ENCODE results near the gene POLD1.

Gene POLD1

DNA sequence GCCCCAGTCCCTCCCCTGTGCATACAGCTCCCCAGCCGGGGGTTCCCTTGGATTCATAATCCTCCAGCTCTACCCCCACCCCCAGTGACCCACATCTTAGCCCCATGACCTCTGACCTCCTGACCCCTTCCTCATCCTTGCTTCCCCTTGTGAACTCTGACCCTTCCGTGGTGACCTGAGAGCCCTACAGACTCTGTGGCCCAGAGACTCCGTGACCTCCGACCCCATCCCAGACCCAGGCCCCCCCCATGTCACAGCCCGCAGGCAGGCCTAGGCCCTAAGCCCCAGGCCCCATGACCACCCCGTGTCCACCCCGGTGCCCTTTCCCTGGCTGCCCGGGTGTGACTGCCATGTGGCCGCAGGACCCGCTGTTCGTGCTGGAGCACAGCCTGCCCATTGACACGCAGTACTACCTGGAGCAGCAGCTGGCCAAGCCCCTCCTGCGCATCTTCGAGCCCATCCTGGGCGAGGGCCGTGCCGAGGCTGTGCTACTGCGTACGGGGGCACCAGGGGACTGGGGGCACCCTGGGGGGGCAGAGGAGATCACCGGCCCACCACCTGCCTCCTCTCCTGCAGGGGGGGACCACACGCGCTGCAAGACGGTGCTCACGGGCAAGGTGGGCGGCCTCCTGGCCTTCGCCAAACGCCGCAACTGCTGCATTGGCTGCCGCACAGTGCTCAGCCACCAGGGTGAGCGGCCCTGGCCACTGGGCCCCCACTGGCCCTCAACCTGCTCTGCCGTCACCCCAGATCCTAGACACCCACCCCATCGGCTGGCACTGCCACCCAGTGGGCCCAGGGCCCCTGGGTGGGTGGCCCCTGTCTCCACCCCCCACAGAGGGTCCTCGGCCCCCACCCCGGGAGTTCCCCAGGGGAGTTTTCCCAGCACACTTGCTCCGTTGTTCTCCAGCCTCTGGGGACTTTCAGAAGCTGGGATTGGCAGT is 32.2 kb downstream of the POLD1 start:
- Histone ChIP-seq H3K27ac (no peak overlapping the region), H3K27me3 (replicated peaks) (peaks cover 12% of the 10 kb centered on the region), H3K36me3 (replicated peaks) (no peaks in the 10 kb centered on the region), H3K4me3 (ENCODE audit: low read depth, low read length) (no peak overlapping the region)
- in situ Hi-C loops (cut with HindIII; ENCODE audit: low pct_ligation_motif_present, low sequenced_read_pairs), result no loop called here
- DNase-seq, result no peak
- TF ChIP-seq, protein P1, sequence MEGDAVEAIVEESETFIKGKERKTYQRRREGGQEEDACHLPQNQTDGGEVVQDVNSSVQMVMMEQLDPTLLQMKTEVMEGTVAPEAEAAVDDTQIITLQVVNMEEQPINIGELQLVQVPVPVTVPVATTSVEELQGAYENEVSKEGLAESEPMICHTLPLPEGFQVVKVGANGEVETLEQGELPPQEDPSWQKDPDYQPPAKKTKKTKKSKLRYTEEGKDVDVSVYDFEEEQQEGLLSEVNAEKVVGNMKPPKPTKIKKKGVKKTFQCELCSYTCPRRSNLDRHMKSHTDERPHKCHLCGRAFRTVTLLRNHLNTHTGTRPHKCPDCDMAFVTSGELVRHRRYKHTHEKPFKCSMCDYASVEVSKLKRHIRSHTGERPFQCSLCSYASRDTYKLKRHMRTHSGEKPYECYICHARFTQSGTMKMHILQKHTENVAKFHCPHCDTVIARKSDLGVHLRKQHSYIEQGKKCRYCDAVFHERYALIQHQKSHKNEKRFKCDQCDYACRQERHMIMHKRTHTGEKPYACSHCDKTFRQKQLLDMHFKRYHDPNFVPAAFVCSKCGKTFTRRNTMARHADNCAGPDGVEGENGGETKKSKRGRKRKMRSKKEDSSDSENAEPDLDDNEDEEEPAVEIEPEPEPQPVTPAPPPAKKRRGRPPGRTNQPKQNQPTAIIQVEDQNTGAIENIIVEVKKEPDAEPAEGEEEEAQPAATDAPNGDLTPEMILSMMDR (IDR thresholded peaks at IDR 0.05; ENCODE audit: low read depth, low read length, missing control alignments), result no peak

DNA sequence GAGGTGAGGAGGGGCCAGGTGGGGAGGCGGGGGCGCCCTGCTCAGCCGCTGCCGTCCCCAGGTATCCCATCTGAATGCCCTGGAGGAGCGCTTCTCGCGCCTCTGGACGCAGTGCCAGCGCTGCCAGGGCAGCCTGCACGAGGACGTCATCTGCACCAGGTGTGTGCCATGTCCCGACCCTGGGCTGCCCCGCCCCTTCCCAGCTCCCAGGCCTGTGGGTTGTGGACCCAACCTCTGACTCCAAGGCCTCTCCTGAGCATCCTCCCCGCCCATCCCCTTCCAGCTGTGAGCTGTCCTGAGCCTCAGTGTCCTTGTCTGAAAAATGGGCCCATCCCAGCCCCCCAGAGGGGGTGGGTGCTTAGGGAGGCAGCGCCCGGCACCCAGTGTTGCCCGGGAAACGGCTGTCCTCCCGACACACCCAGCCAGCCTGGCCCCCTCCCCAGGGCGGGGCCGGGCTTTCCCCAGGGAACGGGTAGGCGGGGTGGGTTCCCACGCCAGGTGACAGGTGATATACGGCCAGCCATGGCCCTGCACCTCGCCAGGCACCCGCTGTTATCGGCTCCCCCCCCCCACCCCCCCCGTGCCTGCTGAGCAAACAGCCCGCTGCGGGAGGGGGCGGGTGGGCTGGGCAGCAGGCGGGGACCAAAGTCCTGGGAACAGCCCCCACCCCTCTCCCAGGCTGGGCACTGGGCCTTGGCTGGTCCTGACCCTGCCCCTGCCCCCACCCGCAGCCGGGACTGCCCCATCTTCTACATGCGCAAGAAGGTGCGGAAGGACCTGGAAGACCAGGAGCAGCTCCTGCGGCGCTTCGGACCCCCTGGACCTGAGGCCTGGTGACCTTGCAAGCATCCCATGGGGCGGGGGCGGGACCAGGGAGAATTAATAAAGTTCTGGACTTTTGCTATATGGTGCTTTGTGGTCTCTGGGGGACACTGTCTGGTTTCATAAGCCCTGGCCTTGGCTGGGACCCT is 33.2 kb downstream of the POLD1 start:
- Histone ChIP-seq H3K27ac (no peak overlapping the region), H3K36me3 (replicated peaks) (no peaks in the 10 kb centered on the region), H3K27me3 (replicated peaks) (peaks cover 12% of the 10 kb centered on the region), H3K4me3 (ENCODE audit: low read depth, low read length) (no peak overlapping the region)
- TF ChIP-seq, protein P1 (IDR thresholded peaks at IDR 0.05; ENCODE audit: low read depth, low read length, missing control alignments), result no peak
- in situ Hi-C loops (cut with HindIII; ENCODE audit: low pct_ligation_motif_present, low sequenced_read_pairs), result no loop called here
- no peak for DNase-seq

DNA sequence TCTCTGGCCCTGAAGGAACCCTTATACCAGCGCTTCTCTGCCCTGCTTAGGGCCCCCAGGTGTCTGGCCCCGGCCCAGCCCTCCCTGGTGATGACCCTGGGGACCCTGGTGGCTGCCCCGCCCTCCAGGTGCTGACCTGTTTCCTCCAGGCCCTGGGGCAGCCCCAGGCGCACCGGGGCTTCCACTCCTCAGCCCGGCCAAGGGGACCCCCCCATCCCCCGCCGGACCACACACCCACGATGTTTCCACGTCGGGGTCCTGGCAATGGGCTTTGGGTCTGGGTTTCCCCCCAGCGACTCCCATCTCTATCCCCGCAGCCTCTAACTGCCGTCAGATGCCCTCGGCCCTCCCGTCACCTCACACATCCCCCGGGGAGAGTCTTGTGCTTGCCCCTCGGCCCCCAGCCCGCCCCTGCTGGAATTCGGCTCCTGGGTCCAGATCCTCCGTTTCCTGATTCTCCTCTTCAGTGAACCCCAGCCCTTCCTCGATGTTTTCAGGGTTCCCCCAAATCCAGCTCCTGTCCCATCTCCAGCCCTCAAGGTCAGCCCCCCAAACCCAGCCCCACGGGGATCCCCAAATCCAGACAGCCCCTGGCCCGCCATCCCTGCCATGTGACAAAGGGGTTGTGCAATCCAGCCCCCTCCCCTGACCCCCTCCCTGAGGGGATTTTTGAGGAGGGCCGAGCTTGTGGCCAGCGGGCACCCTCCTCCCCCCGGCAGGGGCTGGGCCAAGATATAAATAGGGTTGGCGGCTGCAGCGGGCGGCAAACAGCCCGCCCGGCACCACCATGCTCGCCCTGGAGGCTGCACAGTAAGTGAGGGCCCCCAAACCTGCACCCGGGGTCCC is 34.3 kb downstream of the POLD1 start, which contains the start of gene SPIB:
SPIB (plus strand) TSS at position 763 of the 846 bp plus-strand sequence; CDS start at position 788, 25 bp downstream.
- TF ChIP-seq, protein P1 (IDR thresholded peaks at IDR 0.05; ENCODE audit: low read depth, low read length, missing control alignments), result no peak
- no peak within 1 kb of the TSS for H3K4me3 ChIP-seq (ENCODE audit: low read depth, low read length)
- DNase-seq, result no peak
- no peak within 1 kb of the TSS for H3K27ac ChIP-seq
- peaks cover 12% of the 10 kb centered on the region for H3K27me3 ChIP-seq (replicated peaks)
- in situ Hi-C loops (cut with HindIII; ENCODE audit: low pct_ligation_motif_present, low sequenced_read_pairs), result no loop called here
- H3K36me3 ChIP-seq (replicated peaks), result no peaks in the 10 kb centered on the region

DNA sequence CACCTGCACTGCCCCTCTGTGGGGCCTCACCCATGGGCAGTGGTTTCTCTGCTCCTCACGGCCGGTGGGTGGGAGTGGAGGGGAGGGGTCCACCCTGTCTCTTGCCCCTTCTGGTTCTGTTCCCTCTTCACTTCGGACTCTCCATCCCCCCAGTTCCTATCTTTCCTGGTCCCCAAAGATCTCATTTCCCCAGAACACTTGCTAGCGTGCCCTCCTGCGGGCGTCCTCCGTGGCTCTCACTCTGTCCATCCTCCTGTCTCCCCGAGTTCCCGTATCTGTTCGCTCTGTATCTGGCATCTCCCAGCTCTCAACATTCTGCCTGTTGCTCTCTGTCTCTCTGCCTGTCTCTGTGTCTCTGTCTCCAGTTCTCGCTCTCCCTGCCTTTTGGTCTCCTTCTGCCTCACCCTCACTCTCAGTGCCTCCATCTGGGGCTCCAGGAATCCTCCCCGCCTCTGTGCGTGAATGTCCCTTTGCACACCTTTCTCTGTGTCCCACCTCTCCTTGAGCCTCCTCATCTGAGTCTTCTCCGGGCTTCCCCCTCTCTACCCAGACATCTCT is 35.0 kb downstream of the POLD1 start:
- TF ChIP-seq, protein P1 (IDR thresholded peaks at IDR 0.05; ENCODE audit: low read depth, low read length, missing control alignments), result no peak
- H3K36me3 ChIP-seq (replicated peaks), result no peaks in the 10 kb centered on the region
- H3K27ac ChIP-seq, result no peak overlapping the region
- H3K27me3 ChIP-seq (replicated peaks), result peaks cover 12% of the 10 kb centered on the region
- in situ Hi-C loops (cut with HindIII; ENCODE audit: low pct_ligation_motif_present, low sequenced_read_pairs), result no loop called here
- H3K4me3 ChIP-seq (ENCODE audit: low read depth, low read length), result no peak overlapping the region
- DNase-seq, result no peak

DNA sequence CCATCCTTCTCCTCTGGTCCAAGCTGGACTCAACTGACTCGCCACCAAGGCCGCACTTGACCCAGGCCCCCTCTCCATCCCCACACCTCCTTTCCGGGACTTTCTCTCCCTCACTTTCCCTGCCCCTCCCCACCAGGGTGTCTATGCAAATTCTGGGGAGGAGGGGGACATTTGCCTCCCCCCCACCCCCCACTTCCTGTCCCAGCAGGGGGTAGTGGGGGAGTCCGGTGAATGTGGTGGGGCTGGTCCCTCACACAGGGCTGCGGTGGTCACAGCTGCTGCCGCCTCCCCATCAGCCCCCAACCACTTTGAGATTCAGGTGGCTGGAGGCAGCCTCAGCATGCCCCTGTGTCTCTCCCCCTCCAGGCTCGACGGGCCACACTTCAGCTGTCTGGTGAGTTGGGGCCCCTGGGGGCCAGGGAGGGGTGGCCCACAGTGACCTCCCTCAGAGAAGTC is 35.5 kb downstream of the POLD1 start:
- peaks cover 12% of the 10 kb centered on the region for H3K27me3 ChIP-seq (replicated peaks)
- in situ Hi-C loops (cut with HindIII; ENCODE audit: low pct_ligation_motif_present, low sequenced_read_pairs), result no loop called here
- no peak for DNase-seq
- TF ChIP-seq, protein P1 (IDR thresholded peaks at IDR 0.05; ENCODE audit: low read depth, low read length, missing control alignments), result no peak
- no peak overlapping the region for H3K4me3 ChIP-seq (ENCODE audit: low read depth, low read length)
- H3K27ac ChIP-seq, result no peak overlapping the region
- H3K36me3 ChIP-seq (replicated peaks), result no peaks in the 10 kb centered on the region

All from brain microvascular endothelial cell (primary cell).